Measurements from ENCODE around the gene CCDC146.
A peak's percentile ranks its signal among the peaks of the same experiment; 100 is the strongest.
"Not testable (repeated sequence)": the region's sequence is repeated elsewhere in the genome, so short reads cannot be mapped to it uniquely, and the experiment has no call there.

The CCDC146 gene

DNA sequence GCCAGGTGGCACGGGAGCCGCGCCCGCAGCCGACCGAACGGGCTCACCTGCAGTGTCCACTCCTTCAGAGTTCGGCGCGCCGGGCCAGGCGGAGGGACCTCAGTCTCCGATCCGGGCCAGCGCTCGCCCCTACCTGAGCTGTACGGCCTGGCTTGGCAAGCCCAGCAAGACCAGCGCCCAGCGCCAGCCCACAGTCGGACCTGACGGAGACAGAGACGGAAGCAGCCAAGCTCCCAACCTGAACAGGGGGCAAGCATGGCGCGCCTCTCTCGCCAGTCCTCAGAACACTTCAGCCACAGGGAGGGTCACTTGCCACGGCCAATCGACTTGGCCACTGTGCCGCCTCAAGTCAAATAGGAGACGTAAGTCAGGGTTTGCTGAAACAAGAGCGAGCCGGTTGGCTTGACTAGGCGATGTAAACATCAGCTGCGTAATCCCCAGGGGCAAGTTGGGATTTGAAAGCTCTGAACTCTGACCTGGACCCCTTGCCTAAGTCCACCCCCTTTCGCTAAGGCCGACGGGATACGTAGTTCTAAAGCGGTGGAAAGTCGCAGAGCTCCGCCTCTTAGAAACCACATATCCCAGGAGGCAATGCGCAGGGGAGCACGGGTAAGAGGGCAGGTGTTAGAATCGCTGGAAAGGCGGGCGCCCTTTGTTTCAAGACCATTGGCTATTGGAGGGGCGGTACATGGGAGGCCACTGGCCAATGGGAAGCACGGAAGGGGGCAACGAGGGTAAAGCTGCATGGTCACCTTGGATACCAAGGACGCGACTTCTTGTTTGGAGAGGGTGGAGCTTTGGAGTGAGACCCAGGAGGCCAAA, at the start of gene CCDC146:
CCDC146 (plus strand) TSS at position 756 of the 822 bp plus-strand sequence. CDS start 45,054 bp downstream, outside the sequence.
- peak; percentile 95 for DNase-seq

DNA sequence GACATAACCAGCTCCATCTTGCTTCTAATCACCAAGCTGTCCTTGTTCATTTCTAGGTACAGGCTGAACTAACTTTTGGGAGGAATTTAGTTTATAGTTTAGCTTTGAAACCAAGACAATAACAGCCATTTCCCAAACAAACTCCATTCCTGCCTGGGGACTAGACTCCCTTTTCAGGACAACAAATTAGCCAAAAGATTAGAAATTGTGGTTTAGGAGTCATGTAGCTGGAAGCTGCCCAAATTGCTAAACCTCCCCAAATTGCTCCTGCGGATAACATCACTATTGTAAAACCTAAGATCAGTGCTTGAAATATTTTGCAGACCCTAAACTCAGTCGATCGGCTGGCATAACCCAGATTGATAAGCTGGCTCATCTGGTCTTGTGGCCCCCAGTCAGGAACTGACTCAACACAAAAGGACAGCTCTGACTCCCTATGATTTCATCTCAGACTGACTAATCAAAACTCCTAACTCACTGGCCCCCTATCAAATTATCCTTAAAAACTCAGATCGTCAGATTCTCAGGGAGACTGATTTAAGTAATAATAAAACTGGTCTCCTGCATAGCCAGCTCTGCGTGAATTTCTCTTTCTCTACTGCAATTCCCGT, 47.5 kb upstream of the CCDC146 start:
- DNase-seq: not testable (repeated sequence)

GRCh38 chr7:77077060-77077459, 45.4 kb upstream of the CCDC146 start:
- DNase-seq: not testable (repeated sequence)

DNA sequence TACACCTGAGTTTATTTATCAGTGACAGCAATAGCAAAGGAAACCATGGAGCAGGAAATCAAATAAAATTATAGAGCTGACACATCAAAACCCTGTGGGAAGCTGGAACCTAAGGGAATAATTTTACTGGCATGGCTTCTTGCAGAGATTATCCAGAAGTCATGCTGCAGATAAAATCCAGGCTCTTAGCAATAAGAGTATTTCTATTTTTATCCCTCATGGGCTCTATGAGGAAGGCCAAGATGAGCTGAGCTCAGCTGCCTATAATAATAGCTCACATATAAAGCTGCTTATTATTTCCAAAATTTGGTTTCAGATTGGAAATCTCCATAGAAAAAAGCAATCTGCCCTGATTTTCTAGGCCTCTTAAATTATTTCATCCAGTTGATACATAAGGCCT, 43.3 kb upstream of the CCDC146 start:
- DNase-seq: not testable (repeated sequence)

DNA sequence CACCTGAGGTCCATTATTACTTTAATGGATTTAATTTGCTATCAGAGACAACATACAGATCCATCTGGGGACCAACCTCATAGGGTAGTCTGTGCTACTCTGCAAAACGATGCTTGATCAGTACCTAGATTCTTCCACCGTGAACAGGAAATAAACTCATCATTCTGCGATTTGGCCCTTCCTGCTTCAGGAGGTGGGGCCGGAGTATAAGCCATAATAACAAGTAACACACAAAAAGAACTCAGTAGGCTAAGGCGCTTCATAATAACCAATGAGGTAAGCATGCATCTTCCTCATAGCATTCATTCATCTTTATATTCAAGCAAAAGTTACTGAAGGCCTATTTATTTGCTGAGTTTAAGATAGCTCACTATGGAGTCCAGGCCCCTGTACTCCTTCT, 42.8 kb upstream of the CCDC146 start:
- not testable (repeated sequence) for DNase-seq

DNA sequence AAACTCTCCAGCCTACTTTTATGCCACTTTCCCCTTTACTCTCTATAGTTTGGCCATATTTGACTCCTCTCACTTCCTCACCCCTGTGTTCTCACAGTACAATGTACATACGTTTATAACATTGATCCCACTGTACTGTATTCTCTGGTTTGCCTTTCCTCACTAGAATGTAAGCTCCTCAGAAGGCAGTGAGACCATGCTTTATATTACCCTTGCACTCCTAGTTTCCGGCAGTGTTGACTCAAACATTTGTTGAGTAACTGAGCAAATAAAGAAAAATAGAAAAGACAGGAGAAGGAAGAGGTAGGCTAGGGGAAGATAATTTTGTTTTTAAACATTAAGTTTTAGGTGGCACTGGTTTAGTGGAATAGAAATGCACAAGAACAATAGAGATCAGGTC, 42.2 kb upstream of the CCDC146 start:
- not testable (repeated sequence) for DNase-seq

DNA sequence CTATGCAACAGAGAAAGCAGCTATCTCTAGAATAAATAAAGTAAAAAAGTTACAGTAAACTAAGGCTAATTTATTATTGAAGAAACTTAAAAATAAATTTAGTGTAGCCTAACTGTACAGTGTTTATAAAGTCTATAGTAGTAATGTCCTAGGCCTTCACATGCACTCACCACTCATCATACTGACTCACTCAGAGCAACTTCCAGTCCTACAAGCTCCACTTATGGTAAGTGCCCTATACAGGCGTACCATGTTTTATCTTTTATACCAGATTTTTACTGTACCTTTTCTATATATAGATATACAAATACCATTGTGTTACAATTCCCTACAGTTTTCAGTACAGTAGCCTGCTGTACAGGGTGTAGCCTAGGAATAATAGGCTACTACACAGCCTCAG, 40.2 kb upstream of the CCDC146 start:
- not testable (repeated sequence) for DNase-seq

DNA sequence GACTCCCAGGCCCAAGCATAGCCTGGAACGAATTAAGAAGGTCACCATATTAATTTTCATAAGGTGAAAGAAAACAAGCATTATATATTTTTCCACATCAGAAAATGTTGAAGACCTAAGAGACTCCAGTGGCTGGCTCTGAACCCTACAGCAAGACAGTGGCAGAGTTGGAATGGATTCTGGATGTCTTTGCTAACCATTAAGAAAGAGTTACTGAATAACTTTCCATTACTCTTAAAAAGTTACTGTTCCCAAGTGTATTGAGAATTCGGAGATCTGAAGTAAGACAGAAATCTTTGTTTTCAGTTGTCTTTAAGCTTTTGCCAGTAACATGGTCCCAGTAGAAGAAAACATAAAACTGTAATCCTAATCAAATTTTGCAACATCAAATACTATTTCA, 30.1 kb upstream of the CCDC146 start:
- not testable (repeated sequence) for DNase-seq

GRCh38 chr7:77100501-77100900, 21.9 kb upstream of the CCDC146 start:
- not testable (repeated sequence) for DNase-seq

DNA sequence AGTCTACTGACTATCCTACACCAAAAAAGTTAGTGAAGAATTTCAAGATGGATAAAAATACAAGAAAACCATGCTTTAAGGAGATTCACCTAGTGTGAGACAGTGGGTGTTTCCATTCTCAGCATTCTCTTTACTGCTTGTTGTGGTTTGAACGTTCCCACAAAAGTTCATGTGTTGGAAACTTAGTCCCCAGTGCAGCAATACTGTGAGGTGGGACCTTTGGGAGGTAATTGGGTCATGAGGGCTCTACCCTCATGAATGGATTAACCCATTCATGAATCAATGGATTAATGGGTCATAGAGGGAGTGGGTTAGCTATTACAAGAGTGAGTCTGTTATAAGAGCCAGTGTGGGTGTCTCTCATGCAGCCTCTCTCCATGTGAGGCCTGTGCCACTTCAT, 21.2 kb upstream of the CCDC146 start:
- not testable (repeated sequence) for DNase-seq

- DNase-seq: not testable (repeated sequence)
Observed at GRCh38 chr7:77102671-77103070, 19.7 kb upstream of the CCDC146 start.

GRCh38 chr7:77105904-77106303, 16.5 kb upstream of the CCDC146 start:
- DNase-seq: not testable (repeated sequence)

DNA sequence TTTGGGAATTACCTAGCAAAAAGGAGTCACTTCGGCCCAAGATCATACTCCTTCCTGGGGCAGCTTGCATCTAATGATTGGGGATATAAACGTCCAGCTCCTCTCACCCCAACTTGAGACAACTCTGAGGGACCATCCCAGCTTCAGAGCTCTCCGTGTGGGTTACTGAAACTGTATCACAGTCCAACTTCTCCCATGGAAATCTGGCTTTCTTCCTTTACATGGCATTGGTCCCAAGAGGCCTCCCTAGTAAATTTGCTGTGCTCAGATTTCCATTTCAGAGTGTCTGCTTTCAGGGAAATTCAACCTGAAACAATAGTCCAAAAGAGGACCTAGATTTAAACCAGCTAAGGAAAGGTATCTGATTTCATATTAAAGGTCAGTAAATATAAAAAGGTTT, 14.8 kb upstream of the CCDC146 start:
- not testable (repeated sequence) for DNase-seq

DNA sequence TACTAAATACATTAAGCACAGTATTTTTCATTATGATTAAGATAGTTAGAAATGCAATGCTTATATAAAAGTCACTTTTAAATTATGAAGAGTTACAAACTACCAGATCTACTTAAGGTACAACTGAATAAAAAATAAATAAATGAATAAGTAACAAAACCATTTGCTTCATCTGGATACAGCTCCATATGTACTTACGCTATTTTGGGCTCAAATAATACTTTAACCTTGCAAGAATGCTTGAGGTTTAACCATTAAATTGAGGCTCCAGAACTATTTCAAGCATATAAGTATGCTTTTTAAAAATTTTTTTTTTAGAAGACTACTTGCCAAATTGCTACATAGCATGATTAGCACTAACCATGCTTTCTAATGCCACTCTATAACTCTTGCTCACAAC, 14.1 kb upstream of the CCDC146 start:
- DNase-seq: not testable (repeated sequence)

DNA sequence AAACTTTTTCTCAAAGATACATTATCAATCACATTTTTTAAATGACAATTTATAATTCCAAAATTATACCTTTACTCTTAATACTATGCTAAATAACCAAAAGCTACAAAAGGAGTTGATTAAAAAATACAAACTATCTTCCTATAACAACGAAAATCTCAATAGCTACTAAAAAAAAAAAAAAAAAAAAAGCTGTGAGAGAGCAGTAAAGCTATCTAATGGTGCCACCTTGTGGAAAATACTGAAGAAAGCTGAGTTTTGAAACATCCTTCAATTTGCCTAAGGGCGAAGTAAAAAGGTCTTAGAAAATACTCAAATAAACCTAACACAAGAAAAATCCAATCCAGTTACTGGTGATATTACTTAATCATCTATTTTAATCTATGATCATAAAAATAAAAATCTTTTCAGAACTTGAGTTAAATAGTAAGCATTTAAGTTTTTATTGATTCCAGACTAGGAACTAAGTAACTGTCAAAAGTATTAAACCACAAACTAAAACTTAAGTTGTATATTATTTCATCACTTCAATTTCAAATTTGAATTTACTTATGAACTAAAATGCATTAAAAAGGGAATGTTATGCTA, 9.6 kb upstream of the CCDC146 start:
- not testable (repeated sequence) for DNase-seq

GRCh38 chr7:77125486-77125885, 3.1 kb downstream of the CCDC146 start:
- not testable (repeated sequence) for DNase-seq

- not testable (repeated sequence) for DNase-seq
Observed at GRCh38 chr7:77127009-77127408, 4.6 kb downstream of the CCDC146 start.

GRCh38 chr7:77128582-77129410, 6.4 kb downstream of the CCDC146 start:
- not testable (repeated sequence) for DNase-seq

DNA sequence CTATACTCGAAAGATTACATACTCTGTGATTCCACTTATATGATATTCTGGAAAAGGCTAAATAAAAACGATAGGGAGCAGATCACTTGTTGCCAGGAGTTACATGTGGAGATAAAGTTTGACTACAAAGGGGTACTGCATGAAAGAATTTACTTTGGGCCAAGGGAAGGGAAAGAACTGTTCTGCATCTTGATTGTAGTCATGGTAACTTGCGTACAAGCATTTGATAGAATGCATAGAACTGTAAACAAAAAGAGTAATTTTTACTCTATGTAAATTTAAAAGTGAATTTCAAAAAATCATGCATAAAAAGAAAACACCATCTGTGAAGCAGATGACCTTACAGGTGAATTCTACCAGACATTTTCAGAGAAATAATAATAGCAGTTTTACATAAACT, 9.4 kb downstream of the CCDC146 start:
- not testable (repeated sequence) for DNase-seq

- DNase-seq: not testable (repeated sequence)
Observed at GRCh38 chr7:77138668-77139067, 16.3 kb downstream of the CCDC146 start.

GRCh38 chr7:77140291-77140690, 17.9 kb downstream of the CCDC146 start:
- not testable (repeated sequence) for DNase-seq

DNA sequence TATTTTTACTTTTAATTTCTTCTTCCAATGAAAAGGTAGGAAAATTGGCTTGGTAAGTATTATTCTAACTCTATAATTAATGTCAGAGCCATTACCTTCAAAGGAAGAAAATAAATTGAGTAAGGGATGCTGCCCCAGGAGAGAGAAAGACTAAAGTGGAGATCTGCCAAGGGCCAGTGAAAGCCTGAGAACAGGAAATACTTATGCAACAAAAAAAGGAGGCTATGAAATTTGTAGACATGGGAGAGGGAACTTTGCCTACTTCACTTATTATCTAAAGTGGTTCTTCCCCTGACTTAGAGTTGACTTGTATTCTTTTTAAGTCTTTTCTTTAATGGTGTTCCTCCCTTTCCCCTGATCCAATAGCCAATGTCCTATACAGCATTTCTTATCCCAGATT, 29.8 kb downstream of the CCDC146 start:
- not testable (repeated sequence) for DNase-seq
